ENCODE data around the gene NPTX2. TPM values are rescaled to one million over a fixed set of nuclear protein-coding genes. Genes with fewer than 3 reads are reported as not detected.

NPTX2 gene
- total and polyA plus RNA-seq, 2 experiments from 2014 or later: 3.0 to 5.5 TPM

- Histone ChIP-seq H2AFZ (no peak overlapping the region), H3K9me2 (replicated peaks; ENCODE audit: insufficient read depth) (no peaks in the 10 kb centered on the region), H3K4me3 (no peak overlapping the region), H3K4me1 (ENCODE audit: insufficient read depth) (no peaks in the 10 kb centered on the region), H4K20me1 (ENCODE audit: insufficient read depth, poor library complexity, severe bottlenecking) (no peaks in the 10 kb centered on the region), H3K9me3 (ENCODE audit: low read depth) (no peaks in the 10 kb centered on the region), H3K4me2 (peak overlapping the region; percentile 79), H3K27ac (no peak overlapping the region), H3K27me3 (peaks cover 76% of the 10 kb centered on the region), H3K79me2 (no peaks in the 10 kb centered on the region), H3K36me3 (replicated peaks; ENCODE audit: insufficient read depth, low read depth) (no peaks in the 10 kb centered on the region)
- no peak for DNase-seq (ENCODE audit: low spot score)
- WGBS (ENCODE audit: low lambda C conversion rate, missing lambda C conversion rate): 14% methylated on average over 59 of the region's 67 CpGs
- TF ChIP-seq EZH2 (IDR thresholded peaks at IDR 0.05; ENCODE audit: borderline replicate concordance) (no peak), EZH2phosphoT487 (IDR thresholded peaks at IDR 0.05; ENCODE audit: low read depth, severe bottlenecking, unreplicated experiment) (no peak)
- TF ChIP-seq, protein P1, sequence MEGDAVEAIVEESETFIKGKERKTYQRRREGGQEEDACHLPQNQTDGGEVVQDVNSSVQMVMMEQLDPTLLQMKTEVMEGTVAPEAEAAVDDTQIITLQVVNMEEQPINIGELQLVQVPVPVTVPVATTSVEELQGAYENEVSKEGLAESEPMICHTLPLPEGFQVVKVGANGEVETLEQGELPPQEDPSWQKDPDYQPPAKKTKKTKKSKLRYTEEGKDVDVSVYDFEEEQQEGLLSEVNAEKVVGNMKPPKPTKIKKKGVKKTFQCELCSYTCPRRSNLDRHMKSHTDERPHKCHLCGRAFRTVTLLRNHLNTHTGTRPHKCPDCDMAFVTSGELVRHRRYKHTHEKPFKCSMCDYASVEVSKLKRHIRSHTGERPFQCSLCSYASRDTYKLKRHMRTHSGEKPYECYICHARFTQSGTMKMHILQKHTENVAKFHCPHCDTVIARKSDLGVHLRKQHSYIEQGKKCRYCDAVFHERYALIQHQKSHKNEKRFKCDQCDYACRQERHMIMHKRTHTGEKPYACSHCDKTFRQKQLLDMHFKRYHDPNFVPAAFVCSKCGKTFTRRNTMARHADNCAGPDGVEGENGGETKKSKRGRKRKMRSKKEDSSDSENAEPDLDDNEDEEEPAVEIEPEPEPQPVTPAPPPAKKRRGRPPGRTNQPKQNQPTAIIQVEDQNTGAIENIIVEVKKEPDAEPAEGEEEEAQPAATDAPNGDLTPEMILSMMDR (IDR thresholded peaks at IDR 0.05; ENCODE audit: poor library complexity): no peak
These were observed 569 bp upstream of the NPTX2 start for GRCh38 chr7:98616381-98617050.

DNA sequence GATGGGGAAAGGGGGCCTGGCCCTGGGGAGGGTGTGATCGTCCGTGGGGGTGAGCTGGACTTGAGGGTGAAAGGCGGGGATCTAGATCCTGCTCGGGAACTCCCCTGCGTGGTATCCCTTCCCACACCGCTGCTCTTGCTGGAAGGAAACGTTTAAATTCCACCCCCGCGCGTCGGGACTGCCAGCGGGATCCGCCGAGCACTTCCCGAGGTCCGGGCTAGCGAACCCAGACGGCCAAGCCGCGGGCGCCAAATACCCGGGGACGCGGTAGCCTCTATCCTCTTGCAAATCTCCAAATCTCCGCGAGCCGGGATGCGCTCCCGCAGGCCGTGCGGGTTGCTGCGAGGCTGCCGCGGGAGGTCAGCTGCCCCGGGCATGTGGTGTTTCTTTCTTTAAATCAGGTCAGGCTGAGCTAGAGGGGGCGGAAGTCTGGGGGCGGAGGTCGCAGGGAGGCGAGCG lies 904 bp downstream of the NPTX2 start:
- Histone ChIP-seq H3K4me2 (peak overlapping the region; percentile 79), H3K36me3 (replicated peaks; ENCODE audit: insufficient read depth, low read depth) (no peaks in the 10 kb centered on the region), H3K27me3 (peaks cover 80% of the 10 kb centered on the region), H3K9me2 (replicated peaks; ENCODE audit: insufficient read depth) (no peaks in the 10 kb centered on the region), H4K20me1 (ENCODE audit: insufficient read depth, poor library complexity, severe bottlenecking) (no peaks in the 10 kb centered on the region), H3K9me3 (ENCODE audit: low read depth) (no peaks in the 10 kb centered on the region), H3K79me2 (no peaks in the 10 kb centered on the region), H3K4me1 (ENCODE audit: insufficient read depth) (no peaks in the 10 kb centered on the region), H3K4me3 (no peak overlapping the region), H3K27ac (no peak overlapping the region), H2AFZ (no peak overlapping the region)
- no peak for DNase-seq (ENCODE audit: low spot score)
- 2% methylated on average over 31 of the region's 40 CpGs for WGBS (ENCODE audit: low lambda C conversion rate, missing lambda C conversion rate)
- TF ChIP-seq, protein P1 (IDR thresholded peaks at IDR 0.05; ENCODE audit: poor library complexity): no peak
- TF ChIP-seq EZH2 (IDR thresholded peaks at IDR 0.05; ENCODE audit: borderline replicate concordance): peak; percentile 48

- H2AFZ ChIP-seq: no peak overlapping the region
- H3K27me3 ChIP-seq: peaks cover 77% of the 10 kb centered on the region
- no peaks in the 10 kb centered on the region for H3K79me2 ChIP-seq
- no peaks in the 10 kb centered on the region for H4K20me1 ChIP-seq (ENCODE audit: insufficient read depth, poor library complexity, severe bottlenecking)
- H3K4me3 ChIP-seq: no peak overlapping the region
- no peaks in the 10 kb centered on the region for H3K4me1 ChIP-seq (ENCODE audit: insufficient read depth)
- no peak for DNase-seq (ENCODE audit: low spot score)
- H3K9me3 ChIP-seq (ENCODE audit: low read depth): no peaks in the 10 kb centered on the region
- H3K36me3 ChIP-seq (replicated peaks; ENCODE audit: insufficient read depth, low read depth): no peaks in the 10 kb centered on the region
- TF ChIP-seq, protein P1 (IDR thresholded peaks at IDR 0.05; ENCODE audit: poor library complexity): no peak
- TF ChIP-seq EZH2 (IDR thresholded peaks at IDR 0.05; ENCODE audit: borderline replicate concordance): no peak
- TF ChIP-seq EZH2phosphoT487 (IDR thresholded peaks at IDR 0.05; ENCODE audit: low read depth, severe bottlenecking, unreplicated experiment): no peak
- 21% methylated on average over 2 of the region's 2 CpGs for WGBS (ENCODE audit: low lambda C conversion rate, missing lambda C conversion rate)
- peak overlapping the region; percentile 54 for H3K4me2 ChIP-seq
- no peak overlapping the region for H3K27ac ChIP-seq
- no peaks in the 10 kb centered on the region for H3K9me2 ChIP-seq (replicated peaks; ENCODE audit: insufficient read depth)
These were observed 1.7 kb downstream of the NPTX2 start for GRCh38 chr7:98618786-98619185.

Measured in hepatocyte (in vitro differentiated cells).